A549 (cell line): ENCODE measurements around the gene SPTB.

Source experiments
- EP300 ChIP-seq, 2 experiments: fragments of >200 bp; sonication (Bioruptor Twin); formaldehyde crosslinking; IDR thresholded peaks; 2 replicates in 1 of 2; 3 replicates in 1 of 2; pipeline ENCODE4 v1.6.1; 2016 to 2017
- HMGXB4 ChIP-seq: fragments of 250-450 bp; sonication (Bioruptor Pico); IDR thresholded peaks from 2 replicates; pipeline ENCODE4 v1.5.0; 2021; ENCODE audit warnings: mild to moderate bottlenecking, moderate library complexity, borderline replicate concordance
- POLR2A ChIP-seq: IDR thresholded peaks from 2 replicates; pipeline ENCODE4 v1.6.1; 2012; ENCODE audit warnings: mild to moderate bottlenecking, low read length
- RAD21 ChIP-seq, 2 experiments: fragments of >200 bp in 1 of 2; sonication (Bioruptor Twin) in 1 of 2; formaldehyde crosslinking in 1 of 2; IDR thresholded peaks in 1 of 2; conservative IDR thresholded peaks in 1 of 2; 2 replicates in 1 of 2; 3 replicates in 1 of 2; pipeline ENCODE4 v1.6.1; 2012 to 2018; ENCODE audit warnings: inconsistent platforms in 1 of 2
- ZNF302 ChIP-seq: fragments of 250-450 bp; sonication (Bioruptor Pico); IDR thresholded peaks from 2 replicates; pipeline ENCODE4 v1.9.0; 2021; ENCODE audit warnings: inconsistent platforms, mild to moderate bottlenecking, moderate library complexity
- TF ChIP-seq, protein P1 (sequence below): IDR thresholded peaks from 2 replicates; pipeline ENCODE4 v1.6.1; 2012

GRCh38 chr14:64757601-64758000 is 122.1 kb downstream of the SPTB start:
- no peak for TF ChIP-seq ZNF302
- TF ChIP-seq, protein P1, sequence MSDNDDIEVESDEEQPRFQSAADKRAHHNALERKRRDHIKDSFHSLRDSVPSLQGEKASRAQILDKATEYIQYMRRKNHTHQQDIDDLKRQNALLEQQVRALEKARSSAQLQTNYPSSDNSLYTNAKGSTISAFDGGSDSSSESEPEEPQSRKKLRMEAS = no peak
- TF ChIP-seq RAD21 (conservative IDR thresholded peaks at IDR 0.05 in 1 of 2, IDR thresholded peaks at IDR 0.05 in 1 of 2) = no peak
- TF ChIP-seq POLR2A = no peak
- TF ChIP-seq EP300 (IDR thresholded peaks at IDR 0.05) = no peak
- TF ChIP-seq HMGXB4 (CRISPR knock-in tag) = no peak
